Stromal cell of bone marrow (primary cell): Measurements from ENCODE around the gene NFX1.
"Not testable (repeated sequence)": the region's sequence is repeated elsewhere in the genome, so short reads cannot be mapped to it uniquely, and the experiment has no call there.

Experiments
- DNase-seq: peaks from one replicate; pipeline ENCODE4 v3.0.0-alpha.2; 2012; ENCODE audit warnings: low read depth

The NFX1 gene

DNA sequence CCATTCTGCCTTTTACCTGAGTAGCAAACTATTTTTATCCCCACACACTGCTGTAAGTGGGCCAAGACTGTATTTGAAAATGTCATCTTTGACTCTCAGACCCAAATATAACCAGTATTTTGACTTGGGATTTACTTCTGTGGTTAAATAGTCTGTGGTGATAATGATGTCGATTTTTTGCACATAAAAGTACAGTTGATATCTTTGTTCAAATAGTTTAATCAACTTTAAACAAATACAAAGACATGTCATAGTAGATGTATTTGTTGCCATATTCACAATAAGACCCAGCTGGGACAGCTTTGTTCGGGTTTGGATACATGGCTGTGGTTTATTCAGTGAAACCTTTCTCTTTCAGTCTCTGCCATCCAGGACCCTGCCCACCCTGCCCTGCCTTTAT is 20.4 kb downstream of the NFX1 start:
- no peak for DNase-seq

DNA sequence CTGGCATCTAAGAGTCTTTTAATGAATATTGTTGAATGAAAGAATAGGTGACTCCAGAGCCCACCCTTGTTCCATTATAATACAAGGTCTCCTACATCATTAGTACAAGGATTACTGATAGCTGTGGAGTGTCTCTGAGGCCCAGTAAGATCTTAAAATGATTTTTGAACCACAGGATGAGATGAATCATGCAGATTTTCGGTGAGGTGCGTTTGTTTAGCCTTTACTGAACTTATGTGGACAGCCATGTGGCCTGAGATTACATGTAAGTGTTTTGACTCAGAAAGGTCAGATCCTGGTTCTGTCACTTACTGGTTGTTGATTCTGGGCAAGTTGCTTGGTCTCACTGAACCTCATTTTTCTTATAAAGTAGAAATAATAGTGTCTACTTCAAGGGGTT is 21.6 kb downstream of the NFX1 start:
- DNase-seq = no peak

DNA sequence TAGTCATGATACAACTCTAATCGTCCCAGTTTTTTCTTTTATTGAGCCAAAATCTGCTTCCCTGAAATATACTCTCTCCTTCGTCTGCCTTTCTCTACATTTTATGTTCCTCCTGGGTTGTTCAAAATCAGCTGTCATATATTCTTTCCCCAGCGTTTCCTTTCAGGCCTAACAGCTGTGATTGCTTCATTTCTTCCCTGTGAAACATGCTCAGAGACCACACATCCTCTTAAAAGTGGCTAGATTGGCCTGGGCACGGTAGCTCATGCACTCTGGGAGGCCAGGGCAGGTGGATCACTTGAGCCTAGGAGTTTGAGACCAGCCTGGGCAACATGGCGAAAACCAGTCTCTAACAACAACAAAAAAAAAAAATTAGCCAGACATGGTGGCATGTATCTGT is 25.1 kb downstream of the NFX1 start:
- DNase-seq = no peak

DNA sequence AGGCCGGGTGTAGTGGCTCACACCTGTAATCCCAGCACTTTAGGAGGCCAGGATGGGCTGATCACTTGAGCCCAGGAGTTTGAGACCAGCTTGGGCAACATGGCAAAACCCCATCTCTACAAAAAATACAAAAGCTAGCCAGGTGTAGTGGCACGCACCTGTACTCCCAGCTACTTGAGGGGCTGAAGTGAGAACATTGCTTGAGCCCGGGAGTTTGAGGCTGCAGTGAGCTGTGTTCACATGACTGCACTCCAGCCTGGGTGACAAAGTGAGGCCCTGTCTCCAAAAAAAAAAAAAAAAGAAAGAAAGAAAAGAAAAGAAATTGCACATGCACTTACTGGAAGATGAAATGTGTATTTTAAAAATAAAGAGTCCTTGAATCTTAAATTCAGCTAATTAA is 26.8 kb downstream of the NFX1 start:
- DNase-seq = not testable (repeated sequence)

DNA sequence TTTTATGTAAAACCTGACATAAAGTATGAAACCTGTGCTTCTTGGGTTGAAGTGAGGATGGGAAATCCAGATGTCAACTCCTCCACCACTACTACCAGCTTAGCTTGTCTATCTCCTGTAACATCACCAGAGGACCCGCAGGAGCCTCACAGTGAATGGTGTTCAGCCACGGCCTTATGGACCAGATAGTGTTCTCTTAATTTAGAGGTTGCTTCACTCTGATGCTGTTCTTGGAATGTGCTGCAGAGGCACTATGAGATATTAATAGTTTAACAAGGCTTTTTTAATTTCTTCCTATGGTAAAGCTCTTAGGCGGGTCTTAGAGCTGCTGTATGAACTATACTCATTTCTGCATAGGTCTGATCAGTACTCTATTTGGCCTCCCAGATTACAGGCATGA is 27.9 kb downstream of the NFX1 start:
- no peak for DNase-seq

DNA sequence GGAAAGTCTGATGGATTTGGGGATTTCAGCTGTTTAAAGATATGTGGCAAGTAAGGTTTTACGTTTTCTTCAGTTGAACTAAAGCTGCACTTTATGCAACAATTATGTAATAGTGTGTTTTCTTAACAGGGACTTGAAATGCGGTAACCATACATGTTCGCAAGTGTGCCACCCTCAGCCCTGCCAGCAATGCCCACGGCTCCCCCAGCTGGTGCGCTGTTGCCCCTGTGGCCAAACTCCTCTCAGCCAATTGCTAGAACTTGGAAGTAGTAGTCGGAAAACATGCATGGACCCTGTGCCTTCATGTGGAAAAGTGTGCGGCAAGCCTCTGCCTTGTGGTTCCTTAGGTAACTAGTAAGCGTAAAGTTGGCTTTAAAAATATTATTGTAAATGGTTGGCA is 28.5 kb downstream of the NFX1 start:
- no peak for DNase-seq

DNA sequence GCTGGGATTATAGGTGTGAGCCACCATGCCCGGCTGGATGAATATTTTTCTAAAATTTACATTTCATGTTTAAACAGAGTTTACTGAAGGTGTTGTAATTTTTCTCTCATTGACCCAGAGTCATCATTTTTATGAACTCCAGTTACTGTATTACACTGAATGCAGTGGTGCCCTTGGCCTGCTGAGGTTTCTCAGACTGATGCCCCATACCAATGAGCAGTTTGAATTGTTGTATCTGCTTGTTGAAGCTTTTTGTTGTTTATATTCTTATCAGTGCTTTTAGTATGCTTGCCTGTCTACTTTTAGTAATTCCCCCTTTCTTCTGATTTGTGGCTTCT is 29.9 kb downstream of the NFX1 start:
- DNase-seq = no peak

DNA sequence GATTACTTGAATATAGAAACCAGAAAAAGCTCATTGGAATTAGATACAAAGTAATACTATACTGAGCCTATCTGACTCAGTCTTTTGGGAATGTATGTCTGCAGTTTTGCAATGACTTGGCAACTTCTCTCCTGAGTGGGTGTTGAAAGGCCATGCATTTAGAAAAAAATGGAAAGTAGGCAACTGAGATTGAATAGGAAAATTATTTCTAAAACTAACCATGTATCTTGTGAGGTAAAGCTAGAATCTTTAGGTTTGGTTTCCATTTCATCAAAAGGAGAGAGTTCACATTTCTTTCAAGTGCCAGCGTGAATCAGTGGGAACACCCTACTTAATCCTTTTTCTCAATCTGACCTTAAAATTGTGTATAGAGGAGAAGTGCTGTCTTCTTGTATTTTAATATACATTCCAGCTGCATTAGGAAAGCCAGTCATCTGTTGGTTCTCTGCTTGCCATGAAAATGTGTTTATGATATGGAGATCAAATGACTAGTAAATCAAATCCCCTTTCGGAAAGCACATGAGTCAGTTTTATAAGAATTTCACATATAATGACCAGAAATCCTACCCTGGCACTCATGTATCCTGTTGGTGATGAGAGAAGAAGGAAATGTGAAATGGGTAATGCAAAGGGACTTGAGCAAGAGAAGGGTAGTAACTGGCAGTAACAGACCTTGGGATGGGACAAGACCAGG is 30.4 kb downstream of the NFX1 start:
- peak; percentile 93 for DNase-seq

DNA sequence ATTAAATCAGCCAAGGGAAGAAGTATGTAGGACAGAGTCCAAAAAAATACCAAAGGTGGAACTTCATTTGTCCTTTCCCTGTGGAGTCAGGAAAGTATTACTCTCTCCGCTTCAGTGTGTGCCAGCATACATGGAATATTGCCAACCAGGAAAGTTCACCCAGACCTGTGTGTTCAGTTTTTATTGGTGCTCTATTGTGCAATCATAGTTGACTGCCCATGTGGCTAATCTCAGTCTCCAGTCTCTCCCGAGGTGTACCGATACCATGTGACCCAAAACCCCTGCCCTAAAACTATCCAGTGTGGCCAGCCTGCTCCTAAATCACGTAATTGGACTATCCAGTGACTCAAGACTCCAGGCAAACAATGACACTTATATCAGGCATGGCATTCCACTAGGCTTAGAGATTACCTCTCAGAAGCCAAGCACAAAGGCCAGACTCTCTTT is 38.8 kb downstream of the NFX1 start:
- DNase-seq = peak; percentile 75

DNA sequence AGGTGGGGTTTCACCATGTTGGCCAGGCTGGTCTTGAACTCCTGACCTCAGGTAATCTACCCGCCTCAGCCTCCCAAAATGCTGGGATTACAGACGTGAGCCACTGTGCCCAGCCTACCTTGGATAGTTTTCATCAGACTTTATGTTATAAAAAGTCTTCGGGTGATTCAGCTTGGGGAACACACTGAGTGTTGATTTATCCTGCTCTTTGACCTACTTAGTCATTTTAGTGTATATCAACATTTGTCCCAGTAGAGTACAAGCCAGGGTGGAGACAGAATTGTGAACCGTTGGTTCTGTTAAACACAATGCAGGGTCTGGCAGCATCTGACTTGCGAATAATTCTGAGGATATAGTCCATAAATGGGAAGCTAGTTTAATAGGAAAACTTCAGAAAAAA is 39.7 kb downstream of the NFX1 start:
- DNase-seq = peak; percentile 81

DNA sequence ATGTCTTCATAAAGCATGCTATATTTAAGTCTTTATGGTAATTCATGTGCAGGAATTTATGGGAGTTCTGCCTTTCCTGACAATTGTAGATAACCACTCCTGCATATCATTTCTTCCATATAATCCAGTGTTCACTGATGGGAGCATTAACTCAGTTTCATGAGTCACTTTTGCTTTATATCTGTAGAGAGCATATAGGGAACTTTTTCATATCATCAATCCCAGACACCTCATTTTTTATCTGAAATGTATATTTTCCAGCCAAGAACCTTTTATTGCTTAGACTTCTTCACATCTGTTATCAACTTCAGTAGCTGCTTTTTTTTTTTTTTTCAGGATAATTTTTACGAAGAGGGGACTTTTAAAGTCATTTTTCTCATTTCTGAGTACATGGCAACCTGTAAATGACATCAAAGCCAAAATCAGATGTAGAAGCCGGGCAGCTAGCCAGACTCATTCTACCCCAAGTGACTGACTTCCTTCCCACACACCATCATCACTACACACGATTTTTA is 41.1 kb downstream of the NFX1 start:
- DNase-seq = no peak

DNA sequence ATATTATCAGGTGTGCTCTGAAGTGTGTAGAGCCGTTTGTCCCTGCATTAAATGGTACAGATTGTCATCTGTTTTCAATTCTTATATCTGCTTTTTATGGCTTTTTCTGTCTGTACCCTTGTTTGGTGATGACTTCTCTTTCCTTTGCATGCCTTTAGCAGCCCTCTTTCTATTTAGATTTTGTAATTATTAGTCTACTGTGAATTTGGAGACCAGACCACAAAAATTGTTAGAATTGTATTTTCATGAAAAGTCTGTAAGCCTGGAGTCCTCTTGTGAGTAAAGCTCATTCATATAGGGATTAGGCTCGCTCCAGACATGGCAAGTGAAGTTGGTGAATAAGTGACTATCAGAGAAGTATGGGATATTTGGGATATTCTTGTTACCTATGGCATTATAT is 41.7 kb downstream of the NFX1 start:
- no peak for DNase-seq

DNA sequence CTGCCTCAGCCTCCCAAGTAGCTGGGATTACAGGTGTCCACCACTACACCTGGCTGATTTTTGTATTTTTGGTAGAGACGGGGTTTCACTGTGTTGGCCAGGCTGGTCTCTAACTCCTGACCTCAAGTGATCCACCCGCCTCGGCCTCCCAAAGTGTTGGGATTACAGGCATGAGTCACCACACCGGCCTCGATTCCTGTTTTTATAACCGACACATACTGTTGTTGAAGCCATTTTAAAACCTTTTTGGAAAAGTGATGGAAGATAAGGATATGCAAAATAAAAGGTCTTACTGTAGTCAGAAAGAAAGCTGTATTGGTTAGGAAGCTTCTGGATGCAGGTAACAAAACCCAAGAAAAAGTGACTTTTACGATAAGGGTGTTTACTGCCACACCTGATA is 42.6 kb downstream of the NFX1 start:
- DNase-seq = not testable (repeated sequence)

DNA sequence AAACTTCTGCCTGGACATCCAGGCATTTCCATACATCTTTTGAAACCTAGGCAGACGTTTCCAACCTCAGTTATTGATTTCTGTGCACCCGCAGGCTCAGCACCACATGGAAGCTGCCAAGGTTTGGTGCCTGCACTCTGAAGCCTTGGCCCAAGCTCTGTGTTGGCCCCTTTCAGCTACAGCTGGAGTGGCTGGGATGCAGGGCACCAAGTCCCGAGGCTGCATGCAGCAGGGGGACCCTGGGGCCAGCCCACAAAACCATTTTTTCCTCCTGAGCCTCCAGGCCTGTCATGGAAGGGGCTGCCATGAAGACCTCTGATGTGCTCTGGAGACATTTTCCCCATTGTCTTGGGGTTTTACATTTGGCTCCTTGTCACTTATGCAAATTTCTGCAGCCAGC is 49.9 kb downstream of the NFX1 start:
- no peak for DNase-seq

DNA sequence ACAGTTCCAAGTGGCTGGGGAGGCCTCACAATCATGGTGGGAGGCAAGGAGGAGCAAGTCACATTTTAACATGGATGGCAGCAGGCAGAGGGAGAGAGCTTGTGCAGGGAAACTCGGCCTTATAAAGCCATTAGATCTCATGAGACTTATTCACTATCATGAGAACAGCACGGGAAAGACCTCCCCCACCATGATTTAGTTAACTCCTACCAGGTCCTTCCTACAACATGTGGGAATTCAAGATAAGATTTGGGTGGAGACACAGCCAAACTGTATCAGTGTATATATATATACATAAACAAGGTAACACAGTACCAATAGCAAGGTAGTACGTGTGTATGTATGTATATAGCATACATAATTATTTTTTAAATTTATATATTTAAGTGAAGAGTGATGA is 50.9 kb downstream of the NFX1 start:
- DNase-seq = no peak

DNA sequence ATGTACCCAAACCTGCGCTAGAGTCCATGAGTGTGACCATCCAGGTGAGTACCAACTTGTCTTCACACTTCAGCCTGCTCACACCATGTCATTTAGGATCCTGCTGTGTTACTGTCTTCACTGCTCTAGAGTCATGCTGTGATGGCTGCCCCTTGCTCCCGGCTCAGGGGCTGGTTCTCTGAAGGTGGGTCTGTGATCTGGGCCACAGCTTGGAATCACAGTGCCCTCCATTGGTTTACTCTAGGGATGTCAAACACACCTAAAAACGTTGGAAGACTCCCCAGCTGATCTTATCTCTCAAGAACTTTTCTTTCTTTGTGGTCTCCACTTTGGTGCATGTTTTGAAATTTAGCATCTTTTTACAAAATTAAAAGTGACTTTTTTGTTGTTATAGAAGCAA is 53.8 kb downstream of the NFX1 start:
- no peak for DNase-seq

DNA sequence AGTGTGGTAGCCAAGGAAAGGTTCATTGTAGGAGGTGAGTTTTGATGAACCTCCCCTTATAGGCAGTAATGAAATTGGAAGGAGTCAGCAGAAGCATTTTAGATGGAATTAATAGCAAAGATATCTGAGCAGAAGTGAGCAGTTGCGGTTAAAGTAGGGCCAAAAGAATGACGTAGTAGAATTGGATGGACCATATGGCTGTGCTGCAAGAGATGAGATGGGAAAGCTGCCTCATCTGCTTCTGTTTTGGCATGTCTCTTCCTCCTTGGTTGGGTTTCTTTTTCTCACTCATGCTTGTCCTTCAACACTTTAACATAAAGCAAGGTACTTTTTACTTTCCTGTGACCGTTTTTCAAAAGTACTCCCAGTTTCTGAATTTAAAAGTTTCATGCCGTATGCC is 56.2 kb downstream of the NFX1 start:
- DNase-seq = no peak

DNA sequence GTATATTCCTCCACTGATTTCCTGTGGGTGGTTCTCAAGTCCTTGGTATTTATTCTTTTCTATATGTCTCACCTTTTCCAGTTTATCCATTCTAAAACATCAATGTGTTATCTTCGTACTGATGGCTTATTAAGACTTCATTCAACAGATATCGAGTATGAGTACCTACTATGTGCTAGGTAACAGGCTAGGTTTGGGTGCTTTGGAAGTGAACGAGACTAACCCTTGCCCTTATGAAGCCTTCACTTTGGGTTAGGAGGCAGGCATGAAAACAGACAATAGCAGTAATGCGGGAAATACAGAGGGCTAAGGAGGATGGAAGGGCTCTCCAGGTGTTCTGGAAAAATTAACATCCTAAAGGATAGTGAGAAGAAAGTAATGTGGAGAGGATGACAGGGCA is 58.7 kb downstream of the NFX1 start:
- no peak for DNase-seq

DNA sequence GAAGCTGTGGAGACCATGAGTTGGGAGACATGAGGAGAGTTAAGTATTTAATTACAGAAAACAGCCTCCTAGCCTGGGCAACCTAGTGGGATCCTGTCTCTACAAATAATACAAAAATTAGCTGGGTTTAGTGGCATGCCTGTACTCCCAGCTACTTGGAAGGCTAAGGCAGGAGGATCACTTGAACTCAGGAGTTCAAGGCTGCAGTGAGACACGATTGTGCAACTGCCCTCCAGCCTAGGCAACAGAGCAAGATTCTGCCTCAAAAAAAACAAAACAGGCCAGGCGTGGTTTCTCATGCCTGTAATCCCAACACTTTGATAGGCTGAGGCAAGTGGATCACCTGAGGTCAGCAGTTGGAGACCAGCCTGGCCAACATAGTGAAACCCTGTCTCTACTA is 59.4 kb downstream of the NFX1 start:
- no peak for DNase-seq

DNA sequence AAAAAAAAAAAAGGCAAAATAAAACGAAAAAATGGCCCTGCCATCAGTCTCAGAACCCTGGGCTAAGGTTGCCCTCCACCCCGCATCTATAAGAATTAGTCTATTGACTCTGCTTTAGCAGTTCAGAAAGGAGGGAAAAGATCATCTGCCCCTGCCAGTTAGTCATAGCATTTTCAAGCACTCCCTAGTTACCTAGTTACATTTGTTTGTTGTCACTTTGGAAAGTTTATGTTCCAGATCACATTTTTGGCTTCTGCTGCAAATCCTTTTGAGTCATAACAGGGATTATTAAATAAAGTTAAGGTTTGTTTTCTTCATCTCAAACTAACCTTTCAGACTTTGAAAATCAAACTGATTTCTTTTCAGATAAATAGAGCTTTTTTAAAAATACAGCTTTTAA is 60.0 kb downstream of the NFX1 start:
- DNase-seq = peak; percentile 89

DNA sequence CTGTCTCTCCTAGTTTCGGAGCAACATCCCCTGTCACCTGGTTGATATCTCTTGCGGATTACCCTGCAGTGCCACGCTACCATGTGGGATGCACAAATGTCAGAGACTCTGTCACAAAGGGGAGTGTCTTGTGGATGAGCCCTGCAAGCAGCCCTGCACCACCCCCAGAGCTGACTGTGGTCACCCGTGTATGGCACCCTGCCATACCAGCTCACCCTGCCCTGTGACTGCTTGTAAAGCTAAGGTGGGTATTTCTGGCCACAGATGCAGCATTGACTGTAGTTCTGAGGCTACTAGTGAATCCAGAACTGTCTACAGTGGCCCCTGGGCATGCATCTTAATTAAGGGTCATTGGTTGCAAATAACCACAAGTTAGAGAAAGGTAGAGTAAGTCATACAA is 61.2 kb downstream of the NFX1 start:
- no peak for DNase-seq

DNA sequence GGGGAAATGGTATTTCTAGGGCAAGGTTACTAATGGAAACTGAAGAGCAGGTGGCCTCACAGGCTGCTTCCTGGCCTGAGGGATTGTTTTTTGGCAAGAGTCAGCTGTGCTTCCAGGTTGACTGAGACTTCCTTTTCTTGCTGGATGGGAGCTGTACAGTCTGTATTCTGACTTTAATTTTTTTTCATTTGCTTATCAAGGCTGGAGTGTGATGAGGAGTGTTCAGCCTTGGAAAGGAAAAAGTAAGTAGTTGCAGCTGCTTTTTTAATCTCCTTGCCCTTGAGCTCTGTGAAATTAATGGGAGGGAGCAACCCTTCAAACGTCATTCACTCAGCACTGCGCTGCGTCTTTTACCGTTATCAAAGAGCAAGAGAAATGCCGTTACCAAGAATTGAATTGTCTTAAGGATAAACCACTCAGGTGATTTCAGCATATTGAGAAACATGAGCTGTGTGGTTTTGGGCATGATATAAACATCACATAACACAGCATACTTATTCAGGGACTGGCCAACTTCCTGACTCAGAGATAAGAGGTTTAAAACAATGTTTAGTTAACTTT is 64.4 kb downstream of the NFX1 start:
- DNase-seq = no peak

DNA sequence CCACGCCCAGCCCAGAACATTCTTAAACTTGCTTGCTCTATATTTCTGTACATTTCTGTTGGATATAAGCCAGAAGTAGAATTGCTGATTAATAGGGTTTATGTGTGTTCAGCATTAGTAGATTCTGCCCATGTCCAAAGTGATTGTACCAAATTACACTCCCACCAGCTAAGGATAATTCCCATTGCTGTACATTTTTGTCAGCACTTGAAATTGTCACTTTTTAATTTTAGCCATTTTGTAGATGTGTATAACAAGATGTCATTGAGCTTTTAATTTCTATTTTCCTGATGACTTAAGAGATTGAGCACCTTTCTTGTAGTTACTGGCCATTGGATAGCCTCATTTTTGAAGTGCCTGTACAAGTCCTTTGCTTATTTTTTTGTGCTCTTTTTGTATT is 65.6 kb downstream of the NFX1 start:
- no peak for DNase-seq

DNA sequence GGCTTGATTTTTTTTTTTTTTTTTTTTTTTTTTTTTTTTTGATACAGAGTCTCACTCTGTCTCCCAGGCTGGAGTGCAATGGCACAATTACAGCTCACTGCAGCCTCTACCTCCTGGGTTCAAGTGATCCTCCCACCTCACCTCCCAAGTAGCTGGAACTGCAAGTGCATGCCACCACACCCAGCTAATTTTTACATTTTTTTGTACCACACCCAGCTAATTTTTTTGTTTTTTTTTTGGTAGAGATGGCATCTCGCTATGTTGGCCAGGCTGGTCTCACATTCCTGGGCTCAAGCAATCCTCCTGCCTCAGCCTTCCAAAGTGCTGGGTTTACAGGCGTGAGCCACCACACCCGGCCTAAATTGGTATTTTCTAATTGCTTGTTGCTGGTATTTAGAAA is 68.3 kb downstream of the NFX1 start:
- not testable (repeated sequence) for DNase-seq
